Stromal cell of bone marrow (primary cell): Measurements from ENCODE around the gene PITX1.
"Not testable (repeated sequence)": the region's sequence is repeated elsewhere in the genome, so short reads cannot be mapped to it uniquely, and the experiment has no call there.

ENCODE experiments used
- DNase-seq: peaks from one replicate; pipeline ENCODE4 v3.0.0-alpha.2; 2012; ENCODE audit warnings: low read depth

PITX1 gene

GRCh38 chr5:135033901-135034235 lies at the start of gene PITX1:
TSS of gene PITX1 (minus strand) at chr5:135034228. CDS start at chr5:135033881, 347 bp downstream.
- DNase-seq: peak; percentile 28

- not testable (repeated sequence) for DNase-seq
These were observed 49.3 kb upstream of the PITX1 start for GRCh38 chr5:135083334-135083733.

GRCh38 chr5:135081240-135081639 lies 47.2 kb upstream of the PITX1 start:
- no peak for DNase-seq

- no peak for DNase-seq
These were observed 45.7 kb upstream of the PITX1 start for GRCh38 chr5:135079760-135080159.

GRCh38 chr5:135079099-135079681 lies 45.2 kb upstream of the PITX1 start:
- DNase-seq: no peak

- no peak for DNase-seq
These were observed 42.8 kb upstream of the PITX1 start for GRCh38 chr5:135076801-135077200.

GRCh38 chr5:135076051-135076491 lies 42.0 kb upstream of the PITX1 start:
- DNase-seq: no peak

GRCh38 chr5:135075621-135076020 lies 41.6 kb upstream of the PITX1 start:
- no peak for DNase-seq

- no peak for DNase-seq
These were observed 39.8 kb upstream of the PITX1 start for GRCh38 chr5:135073761-135074345.

- DNase-seq: no peak
These were observed 38.6 kb upstream of the PITX1 start for GRCh38 chr5:135072387-135073281.

- no peak for DNase-seq
These were observed 37.3 kb upstream of the PITX1 start for GRCh38 chr5:135071311-135071710.

- DNase-seq: no peak
These were observed 36.0 kb upstream of the PITX1 start for GRCh38 chr5:135069895-135070657.

GRCh38 chr5:135069016-135069770 lies 35.2 kb upstream of the PITX1 start:
- no peak for DNase-seq

GRCh38 chr5:135067587-135067986 lies 33.6 kb upstream of the PITX1 start:
- no peak for DNase-seq

- no peak for DNase-seq
These were observed 32.8 kb upstream of the PITX1 start for GRCh38 chr5:135066781-135067180.

GRCh38 chr5:135065306-135066265 lies 31.6 kb upstream of the PITX1 start:
- DNase-seq: no peak

- no peak for DNase-seq
These were observed 30.2 kb upstream of the PITX1 start for GRCh38 chr5:135064235-135064570.

- DNase-seq: no peak
These were observed 29.6 kb upstream of the PITX1 start for GRCh38 chr5:135063511-135064234.

GRCh38 chr5:135063056-135063445 lies 29.0 kb upstream of the PITX1 start:
- DNase-seq: no peak
